Breast epithelium (tissue), 3 donors: ENCODE data around the gene TTI1.

Experiments used
- CTCF ChIP-seq, 3 donors: fragments of 450-650 bp; IDR thresholded peaks; one replicate each; pipeline ENCODE4 v1.5.1; 2016 to 2017; ENCODE audit warnings: antibody characterized with exemption in 3 of 3, mild to moderate bottlenecking in 3 of 3, moderate library complexity in 3 of 3
- POLR2A ChIP-seq: fragments of 450-650 bp; IDR thresholded peaks from one replicate; pipeline ENCODE4 v1.6.1; 2016; ENCODE audit warnings: antibody characterized with exemption, mild to moderate bottlenecking, moderate library complexity

GRCh38 chr20:38000293-38000692 lies 33.0 kb downstream of the TTI1 start:
- TF ChIP-seq CTCF (IDR thresholded peaks at IDR 0.05) (no peak), POLR2A (no peak)
